H1 (cell line): ENCODE data around the gene DOP1B. TPM values are rescaled to one million over a fixed set of nuclear protein-coding genes. Genes with fewer than 3 reads are reported as not detected.

Experiments used
- CEBPB ChIP-seq: IDR thresholded peaks from 2 replicates; pipeline ENCODE4 v1.6.1; 2012; ENCODE audit warnings: low read depth, low read length
- CREB1 ChIP-seq: IDR thresholded peaks from 2 replicates; pipeline ENCODE4 v1.6.1; 2012; ENCODE audit warnings: inconsistent platforms
- CTBP2 ChIP-seq: IDR thresholded peaks from 2 replicates; pipeline ENCODE4 v1.7.0; 2011; ENCODE audit warnings: borderline replicate concordance, mild to moderate bottlenecking, moderate library complexity, mixed read lengths, low read length; ENCODE audit not compliant: insufficient read depth, insufficient read length
- GABPA ChIP-seq: IDR thresholded peaks from 2 replicates; pipeline ENCODE4 v1.6.1; 2011; ENCODE audit warnings: mild to moderate bottlenecking, low read length, moderate library complexity, borderline replicate concordance; ENCODE audit not compliant: insufficient read depth
- JUND ChIP-seq: IDR thresholded peaks from 2 replicates; pipeline ENCODE4 v1.6.1; 2011; ENCODE audit warnings: mild to moderate bottlenecking, improper control_type of control experiment, low read length
- KDM5A ChIP-seq: fragments of 200-600 bp; IDR thresholded peaks from 2 replicates; pipeline ENCODE4 v1.7.1; 2012; ENCODE audit warnings: mild to moderate bottlenecking, low read length, inconsistent platforms, mixed read lengths
- MAFK ChIP-seq: IDR thresholded peaks from 2 replicates; pipeline ENCODE4 v1.6.1; 2012; ENCODE audit warnings: low read depth, mild to moderate bottlenecking, improper control_type of control experiment, low read length
- NRF1 ChIP-seq: IDR thresholded peaks from 2 replicates; pipeline ENCODE4 v1.6.1; 2011; ENCODE audit warnings: mild to moderate bottlenecking, low read depth, low read length, improper control_type of control experiment
- POLR2AphosphoS5 ChIP-seq: IDR thresholded peaks from 2 replicates; pipeline ENCODE4 v1.6.1; 2011; ENCODE audit warnings: low read depth, low read length
- RFX5 ChIP-seq: IDR thresholded peaks from 2 replicates; pipeline ENCODE4 v1.6.1; 2011; ENCODE audit warnings: low read depth, low read length, improper control_type of control experiment, borderline replicate concordance
- SP4 ChIP-seq: IDR thresholded peaks from 2 replicates; pipeline ENCODE4 v1.6.1; 2012; ENCODE audit warnings: low read length, inconsistent platforms
- SRF ChIP-seq: IDR thresholded peaks from 2 replicates; pipeline ENCODE4 v1.6.1; 2011; ENCODE audit warnings: mild to moderate bottlenecking, low read depth, low read length, moderate library complexity
- TAF1 ChIP-seq: IDR thresholded peaks from 2 replicates; pipeline ENCODE4 v1.6.1; 2011; ENCODE audit warnings: mild to moderate bottlenecking, low read depth, low read length
- polyA plus RNA-seq, 7 experiments: library from polyadenylated mRNA; depleted of rRNA in 3 of 7; stranded (reverse) in 5 of 7; unstranded in 2 of 7; fragments of >200 nt in 5 of 7; fragments of 200-250 nt in 2 of 7; gene quantifications; 1 replicate in 5 of 7; 2 replicates in 1 of 7; 4 replicates in 1 of 7; pipeline versions ENCODE4 v1.2.1 to v1.2.3, GENCODE V29; 2011 to 2013; ENCODE audit warnings: missing spikeins in 2 of 7, mixed read lengths in 2 of 7
- total RNA-seq: library from RNA; stranded (reverse); fragmentation: NEBNext Ultra II Directional; extraction: Animal tissue kit (Norgen Biotek cat#: 25700); gene quantifications from 2 replicates; pipeline ENCODE4 v1.2.1, GENCODE V29; 2021
- TF ChIP-seq, protein P1 (sequence below): IDR thresholded peaks from 2 replicates; pipeline ENCODE4 v1.6.1; 2012; ENCODE audit warnings: inconsistent platforms
- TF ChIP-seq, protein P2 (sequence below): IDR thresholded peaks from 2 replicates; pipeline ENCODE4 v1.6.1; 2012; ENCODE audit warnings: inconsistent platforms

Gene DOP1B
- total and polyA plus RNA-seq, 2 of the 8 experiments (the other 6 are each of a cell fraction or from before 2014, with no cell fraction given): 2.8 to 9.9 TPM

DNA sequence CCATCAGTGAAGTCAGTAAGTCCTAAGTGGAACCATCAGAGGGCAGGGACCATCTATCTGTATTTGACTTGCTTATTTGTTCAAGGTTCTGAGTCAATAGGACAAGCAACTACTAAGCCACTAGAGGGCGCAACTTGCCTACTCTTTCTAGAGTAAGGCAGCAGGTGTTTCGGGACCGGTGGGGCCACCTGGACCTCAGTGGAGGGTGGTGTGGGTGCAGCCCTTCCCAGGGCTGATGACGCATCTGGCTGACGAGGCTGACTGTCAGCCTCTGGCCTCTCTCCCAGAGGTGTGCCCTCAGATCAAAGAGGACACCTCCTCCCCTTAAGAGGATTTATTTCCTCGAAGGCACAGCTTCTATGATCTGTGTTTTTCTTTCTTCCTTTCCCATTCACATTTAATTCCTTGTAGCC lies 15.1 kb upstream of the DOP1B start (continued):
- TF ChIP-seq, protein P1, sequence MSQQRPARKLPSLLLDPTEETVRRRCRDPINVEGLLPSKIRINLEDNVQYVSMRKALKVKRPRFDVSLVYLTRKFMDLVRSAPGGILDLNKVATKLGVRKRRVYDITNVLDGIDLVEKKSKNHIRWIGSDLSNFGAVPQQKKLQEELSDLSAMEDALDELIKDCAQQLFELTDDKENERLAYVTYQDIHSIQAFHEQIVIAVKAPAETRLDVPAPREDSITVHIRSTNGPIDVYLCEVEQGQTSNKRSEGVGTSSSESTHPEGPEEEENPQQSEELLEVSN: no peak
- no peak for TF ChIP-seq MAFK
- TF ChIP-seq GABPA: no peak
- TF ChIP-seq TAF1: no peak
- TF ChIP-seq CEBPB: no peak
- TF ChIP-seq POLR2AphosphoS5: no peak
- no peak for TF ChIP-seq SP4
- TF ChIP-seq KDM5A: no peak
- TF ChIP-seq, protein P2, sequence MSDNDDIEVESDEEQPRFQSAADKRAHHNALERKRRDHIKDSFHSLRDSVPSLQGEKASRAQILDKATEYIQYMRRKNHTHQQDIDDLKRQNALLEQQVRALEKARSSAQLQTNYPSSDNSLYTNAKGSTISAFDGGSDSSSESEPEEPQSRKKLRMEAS: peak; percentile 34; the same call in 1 of the 2 replicates
- TF ChIP-seq NRF1: no peak
- TF ChIP-seq SRF: no peak
- no peak for TF ChIP-seq CTBP2
- peak; percentile 70 for TF ChIP-seq CREB1
- TF ChIP-seq JUND: no peak; the same call in 1 of the 2 replicates
- TF ChIP-seq RFX5: no peak
- TF ChIP-seq, all 59 proteins: peak for 5
